T-cell (primary cell): ENCODE data around the gene PHKB. TPM values are rescaled to one million over a fixed set of nuclear protein-coding genes. Genes with fewer than 3 reads are reported as not detected.

ENCODE experiments used
- ATAC-seq, 4 experiments: fragments of 200-7000 bp in 3 of 4; fragments of 150-1000 bp in 1 of 4; cut with Tn5 transposase; replicated peaks in 1 of 4; 1 replicate in 3 of 4; 2 replicates in 1 of 4; pipeline ENCODE4 v1.10.0; 2021; ENCODE audit warnings: moderate library complexity in 3 of 4, mild to moderate bottlenecking in 2 of 4, moderate number of reproducible peaks in 1 of 4
- CTCF ChIA-PET, 2 donors: fragments of 300-600 bp; sonication (Branson Sonifier 250); formaldehyde crosslinking; loops; one replicate each; lab custom pipeline; 2022; ENCODE audit warnings: antibody characterized with exemption in 2 of 2; lab: Charles Lee
- POLR2A ChIA-PET, 2 donors: fragments of 300-600 bp; sonication (Branson Sonifier 250); formaldehyde crosslinking; loops; one replicate each; lab custom pipeline; 2022; ENCODE audit warnings: antibody characterized with exemption in 2 of 2; lab: Charles Lee
- DNase-seq, 35 experiments: peaks; one replicate each; pipeline versions ENCODE4 v3.0.0 to v3.0.0-alpha.2; 2013 to 2023
- H3K27ac ChIP-seq: one replicate; pipeline ENCODE4 v1.5.1; 2013; ENCODE audit warnings: low read length
- H3K27me3 ChIP-seq, 2 experiments: replicated peaks in 1 of 2; 1 replicate in 1 of 2; 2 replicates in 1 of 2; pipeline versions ENCODE4 v1.6.1 to v1.7.0; 2013; ENCODE audit warnings: low read length in 1 of 2, mixed read lengths in 1 of 2; ENCODE audit not compliant: control insufficient read depth in 2 of 2, insufficient read depth in 2 of 2; ENCODE audit errors: extremely low read depth in 1 of 2
- H3K36me3 ChIP-seq, 2 donors: 1 replicate in 1 of 2; 2 replicates in 1 of 2; pipeline versions ENCODE4 v1.6.1 to v1.7.0; 2013; ENCODE audit warnings: low read length in 1 of 2; ENCODE audit not compliant: control insufficient read depth in 2 of 2, insufficient read depth in 1 of 2; ENCODE audit errors: extremely low read depth in 1 of 2
- H3K4me1 ChIP-seq, 2 experiments: 1 replicate in 1 of 2; 2 replicates in 1 of 2; pipeline versions ENCODE4 v1.6.1 to v1.7.0; 2013; ENCODE audit warnings: low read length in 2 of 2, mixed read lengths in 1 of 2; ENCODE audit not compliant: insufficient read depth in 2 of 2, control insufficient read depth in 1 of 2; ENCODE audit errors: extremely low read depth in 1 of 2
- H3K4me3 ChIP-seq, 2 donors: 1 replicate in 1 of 2; 2 replicates in 1 of 2; pipeline versions ENCODE4 v1.5.1 to v1.7.0; 2013; ENCODE audit warnings: mild to moderate bottlenecking in 2 of 2, low read length in 1 of 2, moderate library complexity in 1 of 2; ENCODE audit not compliant: control insufficient read depth in 1 of 2; ENCODE audit errors: extremely low read depth in 1 of 2
- H3K9me3 ChIP-seq: 2 replicates; pipeline ENCODE4 v1.7.0; 2013
- H3K27ac Mint-ChIP-seq, 2 donors: one replicate each; pipeline ENCODE4 v1.8.0; 2020 to 2021; ENCODE audit warnings: mild to moderate bottlenecking in 2 of 2, mixed read lengths in 2 of 2
- H3K27me3 Mint-ChIP-seq, 2 donors: one replicate each; pipeline ENCODE4 v1.8.0; 2021 to 2022; ENCODE audit warnings: mixed read lengths in 2 of 2
- H3K36me3 Mint-ChIP-seq: one replicate; pipeline ENCODE4 v1.8.0; 2021; ENCODE audit warnings: mixed read lengths
- H3K4me1 Mint-ChIP-seq, 3 donors: one replicate each; pipeline ENCODE4 v1.8.0; 2020 to 2022; ENCODE audit warnings: mixed read lengths in 3 of 3, mild to moderate bottlenecking in 1 of 3
- H3K4me3 Mint-ChIP-seq, 3 donors: one replicate each; pipeline ENCODE4 v1.8.0; 2020 to 2022; ENCODE audit warnings: mild to moderate bottlenecking in 3 of 3, mixed read lengths in 3 of 3, moderate library complexity in 3 of 3
- H3K9me3 Mint-ChIP-seq, 3 donors: one replicate each; pipeline ENCODE4 v1.8.0; 2020 to 2022; ENCODE audit warnings: mixed read lengths in 3 of 3
- WGBS: methylation state at CpG from one replicate; pipeline ENCODE4 v1.1.5; 2013; ENCODE audit warnings: missing lambda C conversion rate; ENCODE audit not compliant: insufficient coverage; 5-methylcytosine and 5-hydroxymethylcytosine counted together
- total RNA-seq, 35 experiments: library from RNA in 6 of 35; stranded (reverse) in 6 of 35; fragments of 120-200 nt in 1 of 35; gene quantifications; one replicate each; pipeline versions ENCODE4 v1.2.1 to v1.2.4 and lab custom pipeline; 2013 to 2026

The PHKB gene
- total RNA-seq, 5 donors from 2014 or later (not counting 1 experiment from before 2014, with no cell fraction given): 40.6 to 67.5 (median 48.8) TPM

DNA sequence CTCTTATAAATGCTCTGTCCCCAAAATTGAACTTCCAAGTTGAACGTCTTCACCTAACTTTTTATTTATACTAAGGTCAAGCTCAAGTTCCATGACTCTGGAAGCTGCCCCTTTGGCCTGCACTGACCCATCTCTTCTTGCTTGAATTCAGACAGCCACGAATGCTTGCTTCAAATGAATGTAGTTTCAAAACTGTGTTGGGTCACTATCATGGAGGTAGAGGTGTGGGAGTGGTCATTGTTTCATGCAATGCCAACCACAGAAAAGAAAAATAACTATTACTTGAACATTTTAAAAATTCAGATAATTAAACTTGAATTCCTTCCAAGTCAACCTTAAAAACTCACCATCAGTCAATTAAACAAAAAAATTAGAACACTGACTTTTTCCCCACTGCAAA, 2.8 kb upstream of the PHKB start:
- Mint-ChIP-seq H3K27me3 (no peaks in the 10 kb centered on the region), H3K9me3 (no peaks in the 10 kb centered on the region), H3K4me3 (no peak overlapping the region), H3K36me3 (peaks cover 26% of the 10 kb centered on the region), H3K4me1 (peaks cover 59 to 67% (median 64%) of the 10 kb centered on the region in 3 donors), H3K27ac (no peak overlapping the region)
- peaks cover 12 to 26% of the 10 kb centered on the region in 2 experiments for H3K4me1 ChIP-seq
- ATAC-seq: no peak
- no peaks in the 10 kb centered on the region for H3K27me3 ChIP-seq
- no peak overlapping the region for H3K4me3 ChIP-seq
- no peak for DNase-seq
- no peak overlapping the region for H3K27ac ChIP-seq
- ChIA-PET POLR2A (no interaction called here), CTCF (no interaction called here)
- H3K36me3 ChIP-seq: peaks cover 0 to 18% of the 10 kb centered on the region in 2 donors
- 100% methylated on average over 1 of the region's 2 CpGs for WGBS
- H3K9me3 ChIP-seq: no peaks in the 10 kb centered on the region

DNA sequence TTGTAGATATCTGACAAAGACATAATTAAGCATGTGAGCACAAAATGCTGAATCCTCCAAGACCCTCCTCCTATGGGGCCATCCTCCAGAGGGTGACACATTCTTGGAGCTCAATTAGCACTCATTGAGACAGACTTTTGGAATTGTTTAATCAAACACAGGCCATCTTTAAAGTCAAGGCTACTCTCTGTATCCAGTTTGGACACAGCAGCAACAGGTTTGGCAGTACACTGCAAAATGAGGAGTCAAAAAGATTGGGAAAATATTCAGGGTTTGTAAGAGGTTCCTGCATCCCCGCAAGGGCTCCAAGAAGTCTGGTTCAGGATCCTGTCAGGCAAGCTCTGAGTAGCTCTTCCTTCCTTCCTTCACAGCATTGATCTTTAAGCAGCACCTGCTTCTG, 1.5 kb upstream of the PHKB start:
- WGBS: no CpG with 5 or more reads among the region's 1 CpG
- H3K27ac ChIP-seq: no peak overlapping the region
- DNase-seq (no peak), ATAC-seq (no peak)
- H3K4me1 ChIP-seq: peaks cover 14 to 32% of the 10 kb centered on the region in 2 experiments
- no peaks in the 10 kb centered on the region for H3K27me3 ChIP-seq
- no peaks in the 10 kb centered on the region for H3K27me3 Mint-ChIP-seq
- no peaks in the 10 kb centered on the region for H3K9me3 Mint-ChIP-seq
- H3K27ac Mint-ChIP-seq: peak overlapping the region; percentile 91 to 97
- no peaks in the 10 kb centered on the region for H3K9me3 ChIP-seq
- H3K36me3 Mint-ChIP-seq: peaks cover 21% of the 10 kb centered on the region
- peak overlapping the region; percentile 92 to 98 (median 93) for H3K4me3 Mint-ChIP-seq
- CTCF ChIA-PET: interaction anchor here in 1 of 2 donors (1.0 kb wide), 1 partner anchor 319 kb away, joined by 3 read pairs; no protein-coding TSS in a partner anchor
- peaks cover 66 to 70% (median 69%) of the 10 kb centered on the region in 3 donors for H3K4me1 Mint-ChIP-seq
- no peak overlapping the region for H3K4me3 ChIP-seq
- POLR2A ChIA-PET: no interaction called here
- H3K36me3 ChIP-seq: peaks cover 2 to 12% of the 10 kb centered on the region in 2 donors

DNA sequence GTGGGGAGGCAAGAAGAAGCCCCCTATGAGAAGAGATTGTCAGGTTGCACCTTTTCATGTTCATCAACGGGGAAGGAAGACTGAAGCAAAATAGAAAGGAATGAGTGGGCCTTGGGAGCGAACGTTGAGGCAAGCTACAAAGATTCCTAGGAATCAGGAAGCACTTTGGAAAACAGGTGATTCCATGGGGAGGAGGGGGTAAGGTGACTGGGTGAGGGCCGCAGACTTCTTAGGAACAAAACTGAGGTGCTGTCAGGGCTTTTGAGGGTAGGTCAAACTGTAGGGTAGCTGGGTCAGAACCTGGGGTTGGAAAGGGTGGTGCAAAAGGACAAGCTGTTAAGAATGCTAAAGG, 796 bp upstream of the PHKB start:
- Histone ChIP-seq H3K4me3 (peak overlapping the region; percentile 73 to 99), H3K27me3 (no peaks in the 10 kb centered on the region), H3K36me3 (peaks cover 2 to 8% of the 10 kb centered on the region in 2 donors), H3K27ac (peak overlapping the region; percentile 92), H3K9me3 (no peaks in the 10 kb centered on the region), H3K4me1 (peaks cover 19 to 32% of the 10 kb centered on the region in 2 experiments)
- H3K4me3 Mint-ChIP-seq: peak overlapping the region; percentile 92 to 98 (median 93)
- peaks cover 15% of the 10 kb centered on the region for H3K36me3 Mint-ChIP-seq
- no peaks in the 10 kb centered on the region for H3K27me3 Mint-ChIP-seq
- WGBS: 10% methylated on average over 4 of the region's 4 CpGs
- H3K4me1 Mint-ChIP-seq: peaks cover 68 to 71% (median 68%) of the 10 kb centered on the region in 3 donors
- CTCF ChIA-PET: interaction anchor here (1.2 to 2.1 kb wide), 3 partner anchors 9 to 319 kb away, joined by 3 to 10 read pairs (median 5); no protein-coding TSS in a partner anchor
- H3K27ac Mint-ChIP-seq: peak overlapping the region; percentile 91 to 97
- ATAC-seq (peak in 1 of 4 experiments; percentile 1), DNase-seq (no peak)
- POLR2A ChIA-PET: interaction anchor here in 1 of 2 donors (1.2 kb wide), 1 partner anchor 10 kb away, joined by 3 read pairs; no protein-coding TSS in a partner anchor
- H3K9me3 Mint-ChIP-seq: no peaks in the 10 kb centered on the region

DNA sequence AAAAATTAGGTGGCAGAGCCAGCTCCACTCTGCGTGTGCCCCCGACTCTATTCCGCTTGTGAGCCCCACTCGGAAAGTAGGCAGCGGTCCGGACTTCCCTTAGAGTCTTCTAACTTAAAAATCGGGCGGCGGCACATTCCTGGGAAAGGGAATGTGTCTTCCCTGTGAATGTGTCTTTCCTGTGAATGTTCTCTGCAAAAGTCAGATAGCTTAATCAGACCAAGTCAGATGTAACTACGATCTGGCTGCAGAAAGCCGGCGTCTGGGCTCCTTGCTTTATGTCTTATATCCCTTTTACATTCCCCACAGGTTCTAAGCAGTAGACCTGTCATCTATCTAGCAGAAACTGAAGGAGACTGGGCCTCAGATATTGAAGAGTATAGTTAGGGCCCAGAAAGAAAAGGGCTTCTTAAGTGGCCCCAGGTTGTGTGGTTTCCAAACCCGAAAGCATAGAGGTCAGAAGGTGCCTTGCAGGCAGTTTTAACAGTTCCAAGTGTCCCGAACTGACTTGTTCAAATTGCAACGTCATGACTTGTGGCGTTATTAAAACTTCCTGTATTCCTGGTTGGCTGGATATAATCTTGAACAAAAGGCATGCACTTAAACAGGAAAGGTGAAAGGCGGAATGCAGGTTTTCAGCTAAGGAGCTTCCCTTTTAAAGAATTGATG, 601 bp downstream of the PHKB start:
- no peak for ATAC-seq

DNA sequence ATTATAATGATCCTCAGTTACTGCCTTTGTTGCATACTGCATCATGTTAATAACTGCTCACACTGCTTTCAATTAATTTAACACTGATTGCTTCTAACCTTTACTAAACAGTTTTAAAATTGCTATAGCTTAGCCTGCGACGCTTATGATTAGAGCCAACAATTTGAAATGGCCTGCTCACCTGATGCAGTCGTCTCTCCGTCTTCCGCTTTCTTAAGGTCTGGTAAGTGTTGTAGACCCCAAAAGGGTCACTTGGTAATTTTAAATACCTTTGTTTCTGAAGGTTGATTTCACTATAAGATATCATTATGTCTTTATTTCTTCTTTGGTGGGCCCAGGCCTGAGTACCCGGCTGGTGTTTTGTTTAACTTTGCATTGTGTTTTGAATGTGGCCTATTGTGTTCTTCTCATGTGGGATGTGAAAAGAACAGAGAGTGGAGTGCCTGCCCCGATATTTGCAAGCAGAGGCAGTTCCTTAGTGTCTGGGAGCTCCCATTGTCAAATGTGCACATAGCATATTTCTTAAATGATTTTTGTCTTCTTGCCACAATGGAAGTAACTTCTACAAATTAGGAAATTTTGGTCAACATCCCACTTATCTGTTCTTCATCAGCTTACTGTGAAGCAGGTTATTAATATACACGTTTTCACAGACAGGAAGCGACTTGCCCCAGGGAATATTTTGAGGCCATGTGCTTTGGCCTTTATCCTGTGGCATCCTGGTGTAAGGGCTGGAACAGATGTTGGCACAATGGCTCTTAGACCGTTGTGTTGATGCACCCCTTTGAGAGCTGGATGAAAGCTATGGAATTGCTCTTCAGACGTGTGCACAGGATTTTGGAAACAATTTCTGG, 2.9 kb downstream of the PHKB start:
- peak overlapping the region in 1 of 3 donors; percentile 22 for H3K4me3 Mint-ChIP-seq
- 75% methylated on average over 6 of the region's 11 CpGs for WGBS
- peaks cover 16 to 32% of the 10 kb centered on the region in 2 experiments for H3K4me1 ChIP-seq
- ATAC-seq: no peak
- DNase-seq: no peak
- no peaks in the 10 kb centered on the region for H3K9me3 ChIP-seq
- no peaks in the 10 kb centered on the region for H3K27me3 Mint-ChIP-seq
- H3K9me3 Mint-ChIP-seq: no peaks in the 10 kb centered on the region
- H3K36me3 ChIP-seq: peaks cover 2 to 9% of the 10 kb centered on the region in 2 donors
- peak overlapping the region in 1 of 2 donors; percentile 35 for H3K27ac Mint-ChIP-seq
- POLR2A ChIA-PET: no interaction called here
- no peak overlapping the region for H3K27ac ChIP-seq
- CTCF ChIA-PET: no interaction called here
- peaks cover 77 to 82% (median 78%) of the 10 kb centered on the region in 3 donors for H3K4me1 Mint-ChIP-seq
- H3K4me3 ChIP-seq: no peak overlapping the region
- H3K36me3 Mint-ChIP-seq: peaks cover 17% of the 10 kb centered on the region
- H3K27me3 ChIP-seq: no peaks in the 10 kb centered on the region

More for the DNA sequence above, 601 bp downstream of the PHKB start:
- peaks cover 70 to 78% (median 77%) of the 10 kb centered on the region in 3 donors for H3K4me1 Mint-ChIP-seq
- WGBS: 2% methylated on average over 14 of the region's 17 CpGs
- H3K27me3 Mint-ChIP-seq: no peaks in the 10 kb centered on the region
- peak in 4 of 35 experiments; percentile 0 to 43 (median 7) for DNase-seq
- Histone ChIP-seq H3K4me1 (peaks cover 19 to 32% of the 10 kb centered on the region in 2 experiments), H3K27me3 (no peaks in the 10 kb centered on the region), H3K27ac (peak overlapping the region; percentile 92), H3K36me3 (peaks cover 2 to 6% of the 10 kb centered on the region in 2 donors), H3K4me3 (peak overlapping the region; percentile 73 to 99), H3K9me3 (no peaks in the 10 kb centered on the region)
- CTCF ChIA-PET: interaction anchor here (1.2 to 2.1 kb wide), 3 partner anchors 10 to 320 kb away, joined by 3 to 10 read pairs (median 5); no protein-coding TSS in a partner anchor
- H3K9me3 Mint-ChIP-seq: no peaks in the 10 kb centered on the region
- H3K36me3 Mint-ChIP-seq: peaks cover 16% of the 10 kb centered on the region
- POLR2A ChIA-PET: interaction anchor here (0.7 to 1.2 kb wide), 3 partner anchors 12 to 857 kb away, joined by 3 to 5 read pairs (median 3); no protein-coding TSS in a partner anchor
- H3K4me3 Mint-ChIP-seq: peak overlapping the region; percentile 92 to 98 (median 93)
- peak overlapping the region; percentile 90 to 91 for H3K27ac Mint-ChIP-seq
